A549 (cell line): Measurements from ENCODE around the gene PTPRG.

Experiments used
- BHLHE40 ChIP-seq: IDR thresholded peaks from 2 replicates; pipeline ENCODE4 v1.6.1; 2012; ENCODE audit warnings: low read depth, low read length, inconsistent platforms
- CBX8 ChIP-seq: fragments of 200-600 bp; sonication (generic); IDR thresholded peaks from 2 replicates; pipeline ENCODE4 v1.6.1; 2016
- CTCF ChIP-seq: fragments of >200 bp; sonication (Bioruptor Twin); formaldehyde crosslinking; IDR thresholded peaks from 3 replicates; pipeline ENCODE4 v1.5.1; 2016
- EP300 ChIP-seq, 2 experiments: fragments of >200 bp; sonication (Bioruptor Twin); formaldehyde crosslinking; IDR thresholded peaks; 2 replicates in 1 of 2; 3 replicates in 1 of 2; pipeline ENCODE4 v1.6.1; 2016 to 2017
- JUN ChIP-seq, 2 experiments: fragments of >200 bp; sonication (Bioruptor Twin); formaldehyde crosslinking; IDR thresholded peaks; 2 replicates in 1 of 2; 3 replicates in 1 of 2; pipeline ENCODE4 v1.6.1; 2016 to 2017
- JUNB ChIP-seq: fragments of >200 bp; sonication (Bioruptor Twin); formaldehyde crosslinking; IDR thresholded peaks from 2 replicates; pipeline ENCODE4 v1.6.1; 2016
- KDM1A ChIP-seq: fragments of 200-600 bp; sonication (generic); IDR thresholded peaks from 2 replicates; pipeline ENCODE4 v1.6.1; 2016; ENCODE audit warnings: low read depth, mild to moderate bottlenecking
- KDM5A ChIP-seq: fragments of 200-600 bp; sonication (generic); IDR thresholded peaks from 2 replicates; pipeline ENCODE4 v1.6.1; 2016; ENCODE audit warnings: antibody characterized with exemption, mild to moderate bottlenecking
- NFE2L2 ChIP-seq: fragments of 150-350 bp; conservative IDR thresholded peaks from 2 replicates; pipeline ENCODE4 v1.6.1; 2014; ENCODE audit warnings: low read length
- POLR2A ChIP-seq: IDR thresholded peaks from 2 replicates; pipeline ENCODE4 v1.6.1; 2012; ENCODE audit warnings: mild to moderate bottlenecking, low read length
- RAD21 ChIP-seq, 2 experiments: fragments of >200 bp in 1 of 2; sonication (Bioruptor Twin) in 1 of 2; formaldehyde crosslinking in 1 of 2; IDR thresholded peaks in 1 of 2; conservative IDR thresholded peaks in 1 of 2; 2 replicates in 1 of 2; 3 replicates in 1 of 2; pipeline ENCODE4 v1.6.1; 2012 to 2018; ENCODE audit warnings: inconsistent platforms in 1 of 2
- RFX5 ChIP-seq: fragments of 450-650 bp; IDR thresholded peaks from 2 replicates; pipeline ENCODE4 v1.7.1; 2014; ENCODE audit warnings: antibody characterized with exemption, mild to moderate bottlenecking, moderate library complexity
- SREBF2 ChIP-seq: fragments of 450-650 bp; IDR thresholded peaks from 2 replicates; pipeline ENCODE4 v1.6.1; 2014; ENCODE audit warnings: mild to moderate bottlenecking, moderate library complexity
- USF2 ChIP-seq: fragments of 450-650 bp; IDR thresholded peaks from 2 replicates; pipeline ENCODE4 v1.6.1; 2014; ENCODE audit warnings: antibody characterized with exemption

- TF ChIP-seq CBX8 (no peak), RFX5 (no peak), CTCF (no peak), JUNB (no peak), POLR2A (no peak), RAD21 (conservative IDR thresholded peaks at IDR 0.05 in 1 of 2, IDR thresholded peaks at IDR 0.05 in 1 of 2) (no peak), SREBF2 (no peak), EP300 (IDR thresholded peaks at IDR 0.05) (no peak), NFE2L2 (no peak), BHLHE40 (no peak), KDM1A (no peak), JUN (IDR thresholded peaks at IDR 0.05) (no peak), USF2 (no peak), KDM5A (no peak)
These were observed 583.9 kb downstream of the PTPRG start for GRCh38 chr3:62145086-62145757.
